Spinal cord (tissue), 10 donors: ENCODE results near the gene IGFBP6. TPM values are rescaled to one million over a fixed set of nuclear protein-coding genes. Genes with fewer than 3 reads are reported as not detected.
"Not testable (repeated sequence)": the region's sequence is repeated elsewhere in the genome, so short reads cannot be mapped to it uniquely, and the experiment has no call there.

Source experiments
- DNase-seq, 6 donors: peaks; one replicate each; pipeline versions ENCODE4 v3.0.0 to v3.0.0-alpha.2; 2013 to 2015; ENCODE audit warnings: low spot score in 6 of 6, low read depth in 4 of 6
- H3K27ac ChIP-seq: one replicate; pipeline ENCODE4 v1.5.1; 2013; ENCODE audit warnings: low read depth, low read length, control low read depth
- H3K27me3 ChIP-seq: one replicate; pipeline ENCODE4 v1.6.1; 2013; ENCODE audit warnings: low read length; ENCODE audit not compliant: control insufficient read depth, insufficient read depth
- H3K36me3 ChIP-seq: one replicate; pipeline ENCODE4 v1.6.1; 2013; ENCODE audit warnings: low read length; ENCODE audit not compliant: control insufficient read depth, insufficient read depth
- H3K4me1 ChIP-seq: one replicate; pipeline ENCODE4 v1.6.1; 2013; ENCODE audit warnings: low read length; ENCODE audit not compliant: control insufficient read depth, insufficient read depth
- H3K4me3 ChIP-seq: one replicate; pipeline ENCODE4 v1.5.1; 2013; ENCODE audit warnings: low read depth, low read length, control low read depth
- H3K9me3 ChIP-seq: one replicate; pipeline ENCODE4 v1.6.1; 2013; ENCODE audit warnings: low read length; ENCODE audit not compliant: control insufficient read depth, insufficient read depth
- WGBS: methylation state at CpG from one replicate; pipeline ENCODE4 v1.1.5; 2013; ENCODE audit warnings: missing lambda C conversion rate; ENCODE audit not compliant: insufficient coverage; 5-methylcytosine and 5-hydroxymethylcytosine counted together
- polyA plus RNA-seq, 2 donors: library from polyadenylated mRNA; unstranded; fragments of 120-200 nt; gene quantifications; one replicate each; pipeline ENCODE4 v1.2.1, GENCODE V29; 2013; ENCODE audit not compliant: insufficient read length in 2 of 2
- total RNA-seq, 2 donors: library from RNA; depleted of rRNA in 1 of 2; stranded (reverse); fragments of 120-200 nt in 1 of 2; fragments of >200 nt in 1 of 2; gene quantifications; one replicate each; pipeline versions ENCODE4 v1.2.3 to v1.2.4, GENCODE V29; 2013 to 2014
- donor health status: healthy.

IGFBP6 gene
- total and polyA plus RNA-seq, 4 donors: 33.5 to 149 (median 85.8) TPM

DNA sequence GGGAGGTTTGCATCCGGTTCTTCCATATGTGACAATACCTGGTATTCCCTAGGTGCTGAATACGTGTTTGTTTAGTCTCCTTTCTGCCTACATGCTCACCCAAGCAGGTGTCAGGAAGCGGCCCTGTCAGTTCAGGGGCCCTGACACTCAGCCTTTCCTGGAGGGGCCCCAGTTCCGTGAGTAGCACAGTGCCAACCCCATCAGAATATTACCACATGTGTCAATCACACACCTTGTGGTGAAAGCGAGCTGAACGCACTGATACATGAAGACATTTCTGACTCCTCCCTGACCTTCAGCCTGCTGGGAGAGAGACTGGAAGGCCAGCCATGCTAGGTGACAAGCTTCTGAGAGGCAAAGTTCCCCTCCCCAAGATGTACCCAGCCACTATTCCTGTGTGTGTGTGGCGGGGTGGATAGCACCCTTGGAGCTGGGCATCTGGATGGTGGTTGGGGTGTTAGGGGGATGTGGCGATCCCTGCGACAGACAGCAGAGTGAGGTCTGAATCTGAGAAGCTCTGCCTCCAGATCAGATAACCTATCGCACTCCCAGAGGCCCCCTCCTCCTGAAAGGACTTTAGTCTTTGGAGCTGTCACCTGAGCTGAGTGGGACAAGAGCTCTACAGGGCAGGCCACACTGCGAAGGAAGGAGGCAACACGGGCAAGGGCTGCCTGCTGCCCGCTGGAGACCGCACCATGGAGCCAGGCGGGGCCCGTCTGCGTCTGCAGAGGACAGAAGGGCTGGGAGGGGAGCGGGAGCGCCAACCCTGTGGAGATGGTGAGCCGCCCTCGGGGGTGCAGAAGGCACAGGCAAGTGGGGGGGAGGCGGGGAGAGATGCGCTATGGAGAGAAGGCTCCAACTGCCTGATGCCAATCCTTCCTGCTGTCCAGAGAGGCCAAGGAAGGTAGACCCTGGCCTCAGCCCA lies 5.7 kb downstream of the IGFBP6 start, which contains the start of gene SOAT2:
Gene SOAT2, plus strand, starts transcription at position 604 of the 925 bp plus-strand sequence. Its CDS starts 92 bp downstream, at position 696.
- no peak within 1 kb of the TSS for H3K27ac ChIP-seq
- H3K4me1 ChIP-seq: peaks cover 13% of the 10 kb centered on the region
- 79% methylated on average over 19 of the region's 23 CpGs for WGBS

DNA sequence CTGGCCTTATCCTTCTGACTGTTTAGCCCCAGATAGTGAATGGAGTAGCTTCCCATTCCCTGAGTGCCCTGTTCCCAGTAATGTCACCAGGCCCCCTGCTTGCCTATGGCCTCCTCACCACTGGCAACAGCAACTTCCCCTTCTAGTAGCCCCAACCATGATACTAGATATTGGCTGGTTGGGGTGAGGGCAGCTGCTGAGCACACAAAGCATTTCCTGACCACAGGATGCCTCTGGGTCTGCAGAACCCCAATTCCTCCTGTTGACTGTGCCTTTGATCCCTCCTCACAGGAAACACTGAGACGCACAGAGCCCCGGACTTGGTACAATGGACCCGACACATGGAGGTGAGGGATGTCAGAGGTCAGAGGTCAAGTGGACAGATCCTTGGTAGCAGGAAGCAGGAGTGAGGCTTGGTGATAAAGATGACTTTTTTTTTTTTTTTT lies 6.4 kb downstream of the IGFBP6 start:
- DNase-seq: no peak
- no peaks in the 10 kb centered on the region for H3K9me3 ChIP-seq
- no peaks in the 10 kb centered on the region for H3K36me3 ChIP-seq
- H3K4me1 ChIP-seq: peaks cover 6% of the 10 kb centered on the region
- 17% methylated on average over 1 of the region's 3 CpGs for WGBS
- no peaks in the 10 kb centered on the region for H3K27me3 ChIP-seq
- H3K27ac ChIP-seq: no peak overlapping the region
- no peak overlapping the region for H3K4me3 ChIP-seq

More for the DNA sequence above, 5.7 kb downstream of the IGFBP6 start, which contains the start of gene SOAT2:
- no peaks in the 10 kb centered on the region for H3K9me3 ChIP-seq
- H3K27me3 ChIP-seq: no peaks in the 10 kb centered on the region
- DNase-seq: no peak
- H3K36me3 ChIP-seq: no peaks in the 10 kb centered on the region
- no peak within 1 kb of the TSS for H3K4me3 ChIP-seq

DNA sequence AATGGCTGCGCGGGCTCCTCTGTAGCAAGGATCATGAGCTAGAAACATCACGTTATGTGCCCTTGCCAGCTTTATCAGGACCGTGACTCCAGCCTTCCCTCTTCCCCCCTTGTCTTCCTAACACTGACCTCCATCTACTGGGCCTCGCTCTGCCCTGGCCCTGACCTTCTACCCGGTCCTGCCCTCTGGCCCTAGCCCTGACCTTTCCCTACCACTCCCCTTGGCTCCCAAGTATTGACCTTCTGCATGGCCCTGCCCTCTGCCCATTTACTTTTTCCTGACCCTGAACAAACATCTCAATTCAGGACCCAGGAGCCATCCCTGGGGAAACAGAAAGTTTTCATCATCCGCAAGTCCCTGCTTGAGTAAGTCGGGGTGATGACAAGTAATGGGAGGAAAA lies 7.8 kb downstream of the IGFBP6 start:
- 82% methylated on average over 6 of the region's 8 CpGs for WGBS
- Histone ChIP-seq H3K4me1 (no peaks in the 10 kb centered on the region), H3K36me3 (no peaks in the 10 kb centered on the region), H3K27ac (no peak overlapping the region), H3K9me3 (no peaks in the 10 kb centered on the region), H3K4me3 (no peak overlapping the region), H3K27me3 (no peaks in the 10 kb centered on the region)
- DNase-seq: no peak

DNA sequence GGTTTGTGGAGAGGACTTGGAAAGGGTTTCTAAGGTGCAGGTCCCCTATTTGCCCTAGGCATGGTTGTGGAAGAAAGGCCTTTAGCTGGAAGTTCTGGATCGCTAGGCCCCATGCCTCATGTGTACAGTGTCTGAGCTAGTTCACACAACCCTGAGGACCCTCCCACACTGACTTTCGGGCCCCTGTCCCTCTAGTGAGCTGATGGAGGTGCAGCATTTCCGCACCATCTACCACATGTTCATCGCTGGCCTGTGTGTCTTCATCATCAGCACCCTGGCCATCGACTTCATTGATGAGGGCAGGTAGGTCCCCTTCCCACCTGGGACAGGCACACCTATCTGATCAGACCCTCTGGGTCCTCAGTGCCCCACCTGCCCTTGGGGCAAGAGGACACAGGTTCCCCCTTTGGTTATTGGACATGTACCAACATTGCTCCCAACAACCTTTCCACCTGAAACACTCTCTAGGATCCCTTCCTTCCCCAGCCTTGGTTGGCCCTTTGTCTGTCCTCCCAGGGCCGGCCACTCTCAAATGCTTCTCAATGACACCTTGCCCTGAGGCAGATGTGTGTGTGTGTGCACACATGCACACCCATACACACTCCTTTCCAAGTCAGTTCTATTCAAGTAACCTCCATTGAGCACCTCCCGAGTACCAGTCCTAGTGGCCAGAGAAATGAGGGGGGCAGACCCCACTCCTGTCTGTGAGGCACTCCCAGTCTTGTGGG lies 8.4 kb downstream of the IGFBP6 start:
- Histone ChIP-seq H3K27ac (no peak overlapping the region), H3K4me1 (no peaks in the 10 kb centered on the region), H3K4me3 (no peak overlapping the region), H3K36me3 (no peaks in the 10 kb centered on the region), H3K27me3 (no peaks in the 10 kb centered on the region), H3K9me3 (no peaks in the 10 kb centered on the region)
- DNase-seq: no peak
- WGBS: 95% methylated on average over 4 of the region's 7 CpGs

DNA sequence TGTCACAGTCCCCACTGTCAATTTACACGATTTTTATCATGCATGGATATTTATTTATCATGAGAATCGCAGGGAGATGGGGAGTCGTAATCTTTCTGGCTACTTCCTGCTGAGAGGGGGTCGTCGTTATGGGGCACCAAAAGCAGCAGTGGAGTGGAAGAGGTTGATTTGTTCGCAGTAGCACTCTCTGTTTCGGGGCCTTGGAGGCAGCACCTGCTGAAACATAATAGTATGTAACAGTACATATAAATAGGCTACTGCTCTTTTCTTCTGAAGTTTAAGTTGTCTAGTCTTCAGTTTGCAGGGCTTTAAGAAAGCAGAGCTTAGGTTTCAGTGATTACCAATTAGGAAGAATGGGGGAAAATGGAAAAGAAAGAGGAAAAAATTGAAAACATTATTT lies 9.7 kb downstream of the IGFBP6 start:
- Histone ChIP-seq H3K9me3 (no peaks in the 10 kb centered on the region), H3K4me1 (no peaks in the 10 kb centered on the region), H3K27ac (no peak overlapping the region), H3K36me3 (no peaks in the 10 kb centered on the region), H3K27me3 (no peaks in the 10 kb centered on the region), H3K4me3 (no peak overlapping the region)
- no CpG with 5 or more reads among the region's 7 CpGs for WGBS
- DNase-seq: no peak

DNA sequence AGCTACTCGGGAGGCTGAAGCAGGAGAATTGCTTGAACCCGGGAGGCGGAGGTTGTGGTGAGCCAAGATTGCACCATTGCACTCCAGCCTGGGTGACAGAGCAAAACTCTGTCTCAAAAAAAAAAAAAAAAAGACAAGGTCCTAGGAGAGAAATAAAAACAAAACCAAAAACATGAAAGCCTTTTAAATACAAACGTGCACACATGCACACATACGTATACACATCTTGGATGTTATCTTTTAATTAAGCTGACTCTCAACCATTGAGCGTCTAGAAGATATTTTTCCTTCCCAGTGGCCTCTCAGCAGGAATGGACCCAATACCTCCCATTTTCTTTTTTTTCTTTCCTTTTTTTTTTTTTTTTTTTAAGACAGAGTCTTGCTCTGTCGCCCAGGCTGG lies 15.0 kb downstream of the IGFBP6 start:
- not testable (repeated sequence) for H3K27me3 ChIP-seq, DNase-seq, H3K9me3 ChIP-seq, H3K36me3 ChIP-seq, H3K27ac ChIP-seq, H3K4me1 ChIP-seq, H3K4me3 ChIP-seq
- 88% methylated on average over 4 of the region's 7 CpGs for WGBS

DNA sequence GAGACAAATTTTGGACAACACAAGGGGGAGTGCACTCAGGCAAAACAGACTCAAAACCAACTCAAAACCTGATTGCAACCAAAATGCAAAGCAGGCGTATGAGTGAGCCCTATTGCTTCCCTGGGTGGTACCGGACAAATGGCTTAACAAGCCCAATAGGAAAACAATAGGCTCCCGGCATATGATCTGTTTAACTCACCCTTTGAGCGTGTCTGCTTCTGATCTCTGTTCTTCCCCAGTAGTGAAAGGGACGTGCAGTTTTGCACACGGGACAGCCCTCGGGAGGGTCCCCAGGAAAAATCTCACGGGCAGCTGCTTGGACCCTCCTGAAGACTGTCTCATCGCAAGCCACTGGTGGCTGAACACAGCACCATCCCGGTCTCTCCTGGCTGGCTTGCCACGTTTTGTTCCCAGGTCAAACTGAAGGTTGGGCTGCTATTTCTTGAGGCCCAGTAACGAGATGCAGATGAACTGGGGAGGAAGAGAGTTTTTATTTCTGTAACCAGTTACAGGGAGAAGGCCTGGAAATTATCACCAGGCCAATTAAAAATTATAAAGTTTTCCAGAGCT lies 15.8 kb downstream of the IGFBP6 start:
- Histone ChIP-seq H3K9me3 (no peaks in the 10 kb centered on the region), H3K27me3 (no peaks in the 10 kb centered on the region), H3K27ac (no peak overlapping the region), H3K4me1 (no peaks in the 10 kb centered on the region), H3K4me3 (no peak overlapping the region), H3K36me3 (no peaks in the 10 kb centered on the region)
- WGBS: 36% methylated on average over 10 of the region's 12 CpGs
- no peak for DNase-seq

DNA sequence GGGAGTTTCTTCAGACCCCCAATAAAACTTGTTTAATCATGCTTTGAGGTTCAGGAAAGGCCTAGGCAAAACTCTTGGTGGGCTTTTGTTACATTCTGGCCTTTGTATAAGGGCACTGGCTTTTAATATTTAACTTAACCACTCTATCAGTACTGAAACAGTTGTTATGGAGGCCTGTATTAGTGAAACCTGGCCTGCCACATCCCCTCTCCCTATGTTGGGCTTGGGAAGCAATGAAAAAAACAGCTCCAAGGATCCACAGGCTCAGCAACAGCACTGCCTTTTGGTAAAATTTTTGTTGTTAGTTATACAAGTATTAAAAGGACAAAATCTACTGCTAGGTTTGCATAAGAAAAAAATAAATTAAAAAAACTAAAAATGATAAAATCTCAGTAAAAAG lies 16.5 kb downstream of the IGFBP6 start:
- no peaks in the 10 kb centered on the region for H3K9me3 ChIP-seq
- H3K27ac ChIP-seq: no peak overlapping the region
- no peaks in the 10 kb centered on the region for H3K36me3 ChIP-seq
- H3K27me3 ChIP-seq: no peaks in the 10 kb centered on the region
- DNase-seq: no peak
- no peak overlapping the region for H3K4me3 ChIP-seq
- no peaks in the 10 kb centered on the region for H3K4me1 ChIP-seq

DNA sequence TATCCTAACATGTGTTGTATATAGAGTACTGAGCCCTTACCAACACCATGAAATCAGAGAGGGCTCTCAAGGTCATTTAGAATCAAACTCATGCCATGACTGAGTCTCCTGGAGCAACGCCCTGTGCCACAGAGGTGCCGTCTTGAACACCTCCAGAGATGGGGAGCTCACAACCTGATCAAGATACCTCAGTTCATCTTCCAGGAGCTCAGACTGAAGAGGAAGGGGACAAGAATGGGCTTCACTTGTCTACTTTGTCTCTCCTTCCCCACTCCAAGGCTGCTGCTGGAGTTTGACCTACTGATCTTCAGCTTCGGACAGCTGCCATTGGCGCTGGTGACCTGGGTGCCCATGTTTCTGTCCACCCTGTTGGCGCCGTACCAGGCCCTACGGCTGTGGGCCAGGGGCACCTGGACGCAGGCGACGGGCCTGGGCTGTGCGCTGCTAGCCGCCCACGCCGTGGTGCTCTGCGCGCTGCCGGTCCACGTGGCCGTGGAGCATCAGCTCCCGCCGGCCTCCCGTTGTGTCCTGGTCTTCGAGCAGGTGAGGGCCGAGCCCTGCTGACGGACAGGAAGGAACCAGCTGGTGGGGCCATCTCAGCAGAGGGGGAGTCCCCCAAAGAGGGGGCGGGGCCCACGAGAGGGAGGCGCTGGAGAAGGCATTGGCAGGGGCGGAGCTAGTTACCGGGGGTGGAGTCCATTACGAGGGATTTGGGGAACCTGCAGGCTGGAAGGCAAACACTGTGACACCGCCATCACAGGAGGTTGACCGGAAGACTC lies 17.8 kb downstream of the IGFBP6 start:
- Histone ChIP-seq H3K36me3 (no peaks in the 10 kb centered on the region), H3K27ac (no peak overlapping the region), H3K4me3 (no peak overlapping the region), H3K4me1 (no peaks in the 10 kb centered on the region), H3K27me3 (no peaks in the 10 kb centered on the region), H3K9me3 (no peaks in the 10 kb centered on the region)
- DNase-seq: no peak
- 88% methylated on average over 31 of the region's 33 CpGs for WGBS
